ENCODE measurements around the gene TNFRSF19. TPM values are rescaled to one million over a fixed set of nuclear protein-coding genes. Genes with fewer than 3 reads are reported as not detected.

TNFRSF19 gene
- total and polyA plus RNA-seq, 4 donors = 0.27 to 2.8 (median 0.91) TPM

DNA sequence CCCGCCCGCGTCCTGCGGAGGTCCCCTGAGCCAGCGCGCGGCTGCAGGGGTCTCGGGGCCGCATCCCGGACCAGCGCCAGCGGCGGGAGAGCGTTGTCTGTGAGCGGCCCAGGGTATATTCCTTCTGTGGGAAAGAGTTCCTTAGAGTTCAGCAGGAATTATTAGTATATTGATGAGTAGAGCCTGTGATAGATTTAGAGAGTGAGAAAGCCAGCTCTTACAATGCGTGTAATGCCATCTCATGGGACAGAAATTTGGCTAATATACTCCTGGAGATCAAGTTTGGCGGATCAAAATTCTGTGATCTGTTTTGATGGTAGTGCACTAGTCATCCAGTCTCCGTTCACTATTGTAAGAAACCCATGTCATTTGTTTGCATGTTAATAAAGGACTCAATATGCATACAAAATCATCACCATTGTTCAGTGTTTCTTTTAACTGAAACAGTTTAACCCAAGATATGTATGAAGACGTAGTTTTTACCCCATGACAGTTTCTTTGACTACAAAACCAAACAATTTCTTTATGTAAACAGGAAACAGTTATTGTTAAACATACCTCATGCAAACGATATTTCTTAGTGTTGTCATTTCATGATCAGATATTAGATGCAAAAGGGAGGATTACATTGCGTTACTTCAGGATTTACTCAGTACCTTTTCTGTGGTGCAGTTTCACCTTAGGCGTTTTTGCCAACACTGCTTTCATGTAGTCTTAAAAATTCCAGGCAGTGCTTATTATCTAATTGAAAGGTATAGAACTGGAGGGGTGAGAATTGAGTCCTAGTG lies 9.9 kb downstream of the TNFRSF19 start:
- H3K9ac ChIP-seq (ENCODE audit: low read depth in 1 of 2, low read length in 2 of 2) = no peak overlapping the region
- no peak for DNase-seq (ENCODE audit: low spot score)
- peaks cover 6 to 15% (median 11%) of the 10 kb centered on the region in 4 donors for H3K4me1 ChIP-seq (ENCODE audit: control insufficient read depth in 4 of 4, insufficient read depth in 4 of 4, low read length in 3 of 4)
- WGBS = 11% methylated on average over 22 of the region's 22 CpGs
- H3K27ac ChIP-seq (ENCODE audit: low read depth in 1 of 2, low read length in 2 of 2) = no peak overlapping the region
- peaks cover 0 to 2% (median 0%) of the 10 kb centered on the region in 4 donors for H3K27me3 ChIP-seq (ENCODE audit: control insufficient read depth in 4 of 4, insufficient read depth in 4 of 4, low read length in 3 of 4)
- H3K4me3 ChIP-seq (ENCODE audit: low read depth in 1 of 3, low read length in 3 of 3) = peak overlapping the region in 2 of 3 donors; percentile 71 to 77
- TF ChIP-seq GABPA (IDR thresholded peaks at IDR 0.05 in 1 of 2, conservative IDR thresholded peaks at IDR 0.05 in 1 of 2) = no peak
- no peak for TF ChIP-seq HNF4G (IDR thresholded peaks at IDR 0.05)
- TF ChIP-seq, protein P1, sequence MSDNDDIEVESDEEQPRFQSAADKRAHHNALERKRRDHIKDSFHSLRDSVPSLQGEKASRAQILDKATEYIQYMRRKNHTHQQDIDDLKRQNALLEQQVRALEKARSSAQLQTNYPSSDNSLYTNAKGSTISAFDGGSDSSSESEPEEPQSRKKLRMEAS (IDR thresholded peaks at IDR 0.05) = no peak
- TF ChIP-seq FOXA1 (IDR thresholded peaks at IDR 0.05) = no peak
- TF ChIP-seq, protein P2, sequence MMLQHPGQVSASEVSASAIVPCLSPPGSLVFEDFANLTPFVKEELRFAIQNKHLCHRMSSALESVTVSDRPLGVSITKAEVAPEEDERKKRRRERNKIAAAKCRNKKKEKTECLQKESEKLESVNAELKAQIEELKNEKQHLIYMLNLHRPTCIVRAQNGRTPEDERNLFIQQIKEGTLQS (IDR thresholded peaks at IDR 0.05) = no peak
- TF ChIP-seq EGR1 (IDR thresholded peaks at IDR 0.05; ENCODE audit: low read depth in 2 of 2) = no peak
- TF ChIP-seq TAF1 (conservative IDR thresholded peaks at IDR 0.05) = no peak
- TF ChIP-seq FOXA2 (IDR thresholded peaks at IDR 0.05) = no peak
- TF ChIP-seq, protein P3, sequence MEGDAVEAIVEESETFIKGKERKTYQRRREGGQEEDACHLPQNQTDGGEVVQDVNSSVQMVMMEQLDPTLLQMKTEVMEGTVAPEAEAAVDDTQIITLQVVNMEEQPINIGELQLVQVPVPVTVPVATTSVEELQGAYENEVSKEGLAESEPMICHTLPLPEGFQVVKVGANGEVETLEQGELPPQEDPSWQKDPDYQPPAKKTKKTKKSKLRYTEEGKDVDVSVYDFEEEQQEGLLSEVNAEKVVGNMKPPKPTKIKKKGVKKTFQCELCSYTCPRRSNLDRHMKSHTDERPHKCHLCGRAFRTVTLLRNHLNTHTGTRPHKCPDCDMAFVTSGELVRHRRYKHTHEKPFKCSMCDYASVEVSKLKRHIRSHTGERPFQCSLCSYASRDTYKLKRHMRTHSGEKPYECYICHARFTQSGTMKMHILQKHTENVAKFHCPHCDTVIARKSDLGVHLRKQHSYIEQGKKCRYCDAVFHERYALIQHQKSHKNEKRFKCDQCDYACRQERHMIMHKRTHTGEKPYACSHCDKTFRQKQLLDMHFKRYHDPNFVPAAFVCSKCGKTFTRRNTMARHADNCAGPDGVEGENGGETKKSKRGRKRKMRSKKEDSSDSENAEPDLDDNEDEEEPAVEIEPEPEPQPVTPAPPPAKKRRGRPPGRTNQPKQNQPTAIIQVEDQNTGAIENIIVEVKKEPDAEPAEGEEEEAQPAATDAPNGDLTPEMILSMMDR (IDR thresholded peaks at IDR 0.05; ENCODE audit: low read depth, low read length, missing input control) = no peak
- no peak for TF ChIP-seq SP1 (IDR thresholded peaks at IDR 0.05)
- no peak for TF ChIP-seq JUND (IDR thresholded peaks at IDR 0.05)
- TF ChIP-seq RAD21 (IDR thresholded peaks at IDR 0.05) = no peak
- TF ChIP-seq NR2F2 (IDR thresholded peaks at IDR 0.05) = no peak
- no peak for TF ChIP-seq RXRA (IDR thresholded peaks at IDR 0.05)
- TF ChIP-seq, protein P4, sequence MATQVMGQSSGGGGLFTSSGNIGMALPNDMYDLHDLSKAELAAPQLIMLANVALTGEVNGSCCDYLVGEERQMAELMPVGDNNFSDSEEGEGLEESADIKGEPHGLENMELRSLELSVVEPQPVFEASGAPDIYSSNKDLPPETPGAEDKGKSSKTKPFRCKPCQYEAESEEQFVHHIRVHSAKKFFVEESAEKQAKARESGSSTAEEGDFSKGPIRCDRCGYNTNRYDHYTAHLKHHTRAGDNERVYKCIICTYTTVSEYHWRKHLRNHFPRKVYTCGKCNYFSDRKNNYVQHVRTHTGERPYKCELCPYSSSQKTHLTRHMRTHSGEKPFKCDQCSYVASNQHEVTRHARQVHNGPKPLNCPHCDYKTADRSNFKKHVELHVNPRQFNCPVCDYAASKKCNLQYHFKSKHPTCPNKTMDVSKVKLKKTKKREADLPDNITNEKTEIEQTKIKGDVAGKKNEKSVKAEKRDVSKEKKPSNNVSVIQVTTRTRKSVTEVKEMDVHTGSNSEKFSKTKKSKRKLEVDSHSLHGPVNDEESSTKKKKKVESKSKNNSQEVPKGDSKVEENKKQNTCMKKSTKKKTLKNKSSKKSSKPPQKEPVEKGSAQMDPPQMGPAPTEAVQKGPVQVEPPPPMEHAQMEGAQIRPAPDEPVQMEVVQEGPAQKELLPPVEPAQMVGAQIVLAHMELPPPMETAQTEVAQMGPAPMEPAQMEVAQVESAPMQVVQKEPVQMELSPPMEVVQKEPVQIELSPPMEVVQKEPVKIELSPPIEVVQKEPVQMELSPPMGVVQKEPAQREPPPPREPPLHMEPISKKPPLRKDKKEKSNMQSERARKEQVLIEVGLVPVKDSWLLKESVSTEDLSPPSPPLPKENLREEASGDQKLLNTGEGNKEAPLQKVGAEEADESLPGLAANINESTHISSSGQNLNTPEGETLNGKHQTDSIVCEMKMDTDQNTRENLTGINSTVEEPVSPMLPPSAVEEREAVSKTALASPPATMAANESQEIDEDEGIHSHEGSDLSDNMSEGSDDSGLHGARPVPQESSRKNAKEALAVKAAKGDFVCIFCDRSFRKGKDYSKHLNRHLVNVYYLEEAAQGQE (IDR thresholded peaks at IDR 0.05) = no peak
- TF ChIP-seq, protein P5, sequence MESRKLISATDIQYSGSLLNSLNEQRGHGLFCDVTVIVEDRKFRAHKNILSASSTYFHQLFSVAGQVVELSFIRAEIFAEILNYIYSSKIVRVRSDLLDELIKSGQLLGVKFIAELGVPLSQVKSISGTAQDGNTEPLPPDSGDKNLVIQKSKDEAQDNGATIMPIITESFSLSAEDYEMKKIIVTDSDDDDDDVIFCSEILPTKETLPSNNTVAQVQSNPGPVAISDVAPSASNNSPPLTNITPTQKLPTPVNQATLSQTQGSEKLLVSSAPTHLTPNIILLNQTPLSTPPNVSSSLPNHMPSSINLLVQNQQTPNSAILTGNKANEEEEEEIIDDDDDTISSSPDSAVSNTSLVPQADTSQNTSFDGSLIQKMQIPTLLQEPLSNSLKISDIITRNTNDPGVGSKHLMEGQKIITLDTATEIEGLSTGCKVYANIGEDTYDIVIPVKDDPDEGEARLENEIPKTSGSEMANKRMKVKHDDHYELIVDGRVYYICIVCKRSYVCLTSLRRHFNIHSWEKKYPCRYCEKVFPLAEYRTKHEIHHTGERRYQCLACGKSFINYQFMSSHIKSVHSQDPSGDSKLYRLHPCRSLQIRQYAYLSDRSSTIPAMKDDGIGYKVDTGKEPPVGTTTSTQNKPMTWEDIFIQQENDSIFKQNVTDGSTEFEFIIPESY (IDR thresholded peaks at IDR 0.05) = no peak
- H3K9me3 ChIP-seq (ENCODE audit: control insufficient read depth in 4 of 4, low read length in 3 of 4) = no peaks in the 10 kb centered on the region
- H3K36me3 ChIP-seq (ENCODE audit: control insufficient read depth in 4 of 4, insufficient read depth in 3 of 4, low read depth in 1 of 4, low read length in 3 of 4) = no peaks in the 10 kb centered on the region

Data from liver (tissue), 9 donors.